Neural progenitor cell (in vitro differentiated cells): Measurements from ENCODE around the gene MAGI2.

Source experiments
- EZH2 ChIP-seq: fragments of 200-600 bp; sonication (generic); IDR thresholded peaks from 2 replicates; pipeline ENCODE4 v1.6.1; 2017; ENCODE audit warnings: antibody characterized with exemption, mild to moderate bottlenecking, moderate library complexity
- EZH2phosphoT487 ChIP-seq: fragments of 200-600 bp; sonication (generic); IDR thresholded peaks from 2 replicates; pipeline ENCODE4 v1.6.1; 2017; ENCODE audit warnings: antibody characterized with exemption
- TF ChIP-seq, protein P1 (sequence below): fragments of 200-600 bp; sonication (generic); IDR thresholded peaks from 2 replicates; pipeline ENCODE4 v1.5.1; 2017; ENCODE audit warnings: antibody characterized with exemption, mild to moderate bottlenecking

DNA sequence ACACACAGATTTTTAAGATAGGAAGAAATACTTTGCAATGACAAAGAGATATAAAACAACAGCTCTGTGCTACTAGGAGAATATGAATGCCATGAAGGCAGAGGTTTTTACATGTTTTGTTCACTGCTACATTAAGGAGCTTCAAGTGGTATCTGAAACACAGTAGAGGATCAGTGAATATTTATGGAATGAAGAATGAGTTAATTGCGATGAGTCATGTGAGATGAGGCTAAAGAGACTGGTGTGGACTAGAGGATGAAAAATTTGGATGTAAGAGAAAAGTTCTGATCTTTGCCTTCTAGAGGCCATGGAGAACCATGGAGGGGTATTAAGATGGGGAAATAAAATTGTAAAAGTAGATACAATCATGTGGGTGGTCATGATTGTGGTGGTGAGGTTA is 1220.7 kb downstream of the MAGI2 start:
- TF ChIP-seq, protein P1, sequence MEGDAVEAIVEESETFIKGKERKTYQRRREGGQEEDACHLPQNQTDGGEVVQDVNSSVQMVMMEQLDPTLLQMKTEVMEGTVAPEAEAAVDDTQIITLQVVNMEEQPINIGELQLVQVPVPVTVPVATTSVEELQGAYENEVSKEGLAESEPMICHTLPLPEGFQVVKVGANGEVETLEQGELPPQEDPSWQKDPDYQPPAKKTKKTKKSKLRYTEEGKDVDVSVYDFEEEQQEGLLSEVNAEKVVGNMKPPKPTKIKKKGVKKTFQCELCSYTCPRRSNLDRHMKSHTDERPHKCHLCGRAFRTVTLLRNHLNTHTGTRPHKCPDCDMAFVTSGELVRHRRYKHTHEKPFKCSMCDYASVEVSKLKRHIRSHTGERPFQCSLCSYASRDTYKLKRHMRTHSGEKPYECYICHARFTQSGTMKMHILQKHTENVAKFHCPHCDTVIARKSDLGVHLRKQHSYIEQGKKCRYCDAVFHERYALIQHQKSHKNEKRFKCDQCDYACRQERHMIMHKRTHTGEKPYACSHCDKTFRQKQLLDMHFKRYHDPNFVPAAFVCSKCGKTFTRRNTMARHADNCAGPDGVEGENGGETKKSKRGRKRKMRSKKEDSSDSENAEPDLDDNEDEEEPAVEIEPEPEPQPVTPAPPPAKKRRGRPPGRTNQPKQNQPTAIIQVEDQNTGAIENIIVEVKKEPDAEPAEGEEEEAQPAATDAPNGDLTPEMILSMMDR = no peak
- TF ChIP-seq EZH2 (no peak), EZH2phosphoT487 (no peak)
